Measurements from ENCODE around the gene MSI2.

Gene MSI2

GRCh38 chr17:57305144-57305728 lies 48.9 kb downstream of the MSI2 start:
- no peak overlapping the region for H3K4me3 ChIP-seq (ENCODE audit: low read length)
- no peak for TF ChIP-seq CTCF (IDR thresholded peaks at IDR 0.05; ENCODE audit: insufficient read depth, low read depth, low read length, missing control alignments)
- DNase-seq (ENCODE audit: low read depth): no peak

DNA sequence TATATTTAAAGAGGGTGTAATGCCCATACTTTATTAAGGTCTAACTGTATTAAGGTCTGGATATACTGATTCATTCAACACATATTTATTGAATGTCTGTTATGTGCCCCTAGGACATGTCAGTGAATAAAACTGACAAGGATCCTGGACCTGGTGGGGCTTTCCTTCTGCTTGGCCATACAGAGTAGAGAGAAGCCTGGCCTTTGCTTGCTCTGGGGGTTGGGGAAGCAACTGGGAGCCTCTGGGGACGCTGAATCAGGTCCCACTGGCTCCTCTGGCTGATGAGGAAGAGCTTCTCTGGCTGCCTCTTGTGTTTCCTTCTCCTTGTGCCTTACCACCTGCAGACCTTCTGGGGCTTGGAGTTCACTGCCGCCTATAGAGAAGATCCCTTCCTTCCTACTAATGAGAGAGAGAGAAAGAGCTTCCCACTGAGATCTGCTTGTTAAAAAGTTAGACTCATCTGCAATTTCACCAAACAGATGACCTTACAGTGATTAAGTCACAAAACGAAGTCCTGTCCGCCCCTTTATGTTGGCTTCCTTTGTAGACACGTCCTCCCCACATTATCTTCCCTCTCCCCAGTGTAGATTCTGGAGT lies 49.7 kb downstream of the MSI2 start:
- H3K4me3 ChIP-seq (ENCODE audit: low read length): no peak overlapping the region
- DNase-seq (ENCODE audit: low read depth): peak; percentile 7
- no peak for TF ChIP-seq CTCF (IDR thresholded peaks at IDR 0.05; ENCODE audit: insufficient read depth, low read depth, low read length, missing control alignments)

DNA sequence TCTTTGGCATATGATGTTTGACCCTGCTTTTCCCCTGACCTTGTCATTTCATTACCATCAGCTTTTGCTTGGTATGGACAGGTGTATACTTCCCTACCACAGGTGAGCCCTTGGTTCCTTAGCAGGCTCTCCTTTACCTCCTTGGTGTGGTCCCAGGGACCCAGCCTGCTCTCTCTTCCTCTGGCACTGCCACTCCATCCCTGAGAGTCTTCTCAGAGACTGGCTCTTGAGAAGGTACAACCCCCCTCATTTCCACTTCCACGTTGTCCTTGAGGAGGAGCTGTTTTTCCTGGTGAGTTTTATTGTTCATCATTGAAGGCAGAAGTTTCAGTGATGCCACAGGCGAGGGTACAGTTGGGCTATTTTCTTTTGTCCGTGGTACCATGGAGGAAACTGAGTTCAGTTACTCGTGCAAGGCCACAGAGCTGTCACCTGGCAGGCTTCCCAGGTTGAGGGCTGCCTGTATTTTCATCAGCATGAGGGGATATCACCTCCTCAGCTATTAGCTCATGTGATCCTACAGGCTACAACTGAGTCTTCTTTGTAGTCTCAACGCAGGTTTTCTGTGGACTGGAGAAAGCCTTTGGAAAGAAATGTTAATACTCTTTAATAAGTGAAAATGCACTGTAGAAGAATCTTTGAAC lies 52.3 kb downstream of the MSI2 start:
- TF ChIP-seq CTCF (IDR thresholded peaks at IDR 0.05; ENCODE audit: insufficient read depth, low read depth, low read length, missing control alignments): no peak
- H3K4me3 ChIP-seq (ENCODE audit: low read length): no peak overlapping the region
- DNase-seq (ENCODE audit: low read depth): no peak

- TF ChIP-seq CTCF (IDR thresholded peaks at IDR 0.05; ENCODE audit: insufficient read depth, low read depth, low read length, missing control alignments): no peak
- H3K4me3 ChIP-seq (ENCODE audit: low read length): no peak overlapping the region
- DNase-seq (ENCODE audit: low read depth): peak; percentile 87
Measured at GRCh38 chr17:57309479-57309878, 53.2 kb downstream of the MSI2 start.

DNA sequence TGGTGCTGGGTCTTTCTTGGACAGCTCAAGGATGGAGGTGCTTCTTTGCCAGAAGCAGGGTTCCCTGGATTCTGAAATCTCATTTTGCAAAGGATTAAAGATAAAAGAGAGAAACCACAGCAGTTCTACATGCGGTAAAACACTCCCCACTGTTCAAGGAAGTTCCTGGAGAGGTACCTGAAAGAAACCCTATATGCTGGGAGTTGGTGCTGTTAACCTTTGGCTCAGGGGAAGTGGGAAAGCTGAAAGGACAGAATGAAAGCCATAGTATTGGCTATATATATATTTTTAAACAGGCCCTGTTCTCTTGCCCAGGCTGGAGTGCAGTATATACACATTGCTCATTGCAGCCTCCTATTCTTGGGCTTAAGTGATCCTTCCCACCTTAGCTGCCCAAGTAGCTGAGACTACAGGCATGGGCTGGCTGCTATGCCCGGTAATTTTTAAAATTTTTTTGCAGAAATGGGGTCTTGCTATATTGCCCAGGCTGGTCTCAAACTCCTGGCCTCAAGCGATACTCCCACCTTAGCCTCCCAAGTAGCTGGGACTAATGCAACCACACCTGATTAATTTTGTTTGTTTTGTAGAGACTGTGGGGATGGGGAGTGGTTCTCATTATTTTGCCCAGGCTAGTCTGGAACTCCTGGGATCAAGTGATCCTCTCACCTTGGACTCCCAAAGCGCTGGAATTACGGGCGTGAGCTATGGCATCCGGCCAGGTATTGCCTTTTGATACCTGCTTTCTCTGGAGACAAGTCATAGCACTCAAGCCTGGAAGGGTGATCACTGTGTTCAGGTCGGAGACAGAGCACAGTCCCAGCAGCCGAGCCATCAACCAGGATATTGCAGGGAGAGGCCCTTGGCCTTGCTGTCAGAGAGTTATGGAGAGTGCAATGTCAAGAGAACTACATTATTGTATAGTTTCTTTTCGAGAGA lies 55.2 kb downstream of the MSI2 start:
- DNase-seq (ENCODE audit: low read depth): peak; percentile 72
- H3K4me3 ChIP-seq (ENCODE audit: low read length): no peak overlapping the region
- no peak for TF ChIP-seq CTCF (IDR thresholded peaks at IDR 0.05; ENCODE audit: insufficient read depth, low read depth, low read length, missing control alignments)

- DNase-seq (ENCODE audit: low read depth): no peak
- H3K4me3 ChIP-seq (ENCODE audit: low read length): no peak overlapping the region
- no peak for TF ChIP-seq CTCF (IDR thresholded peaks at IDR 0.05; ENCODE audit: insufficient read depth, low read depth, low read length, missing control alignments)
Measured at GRCh38 chr17:57312242-57312641, 55.9 kb downstream of the MSI2 start.

Data from epithelial cell of esophagus (primary cell).